Measurements from ENCODE around the gene PNMA6E. TPM values are rescaled to one million over a fixed set of nuclear protein-coding genes. Genes with fewer than 3 reads are reported as not detected.
"Not testable (repeated sequence)": the region's sequence is repeated elsewhere in the genome, so short reads cannot be mapped to it uniquely, and the experiment has no call there.

The PNMA6E gene
- total and polyA plus RNA-seq, 7 experiments from 2014 or later = not detected

DNA sequence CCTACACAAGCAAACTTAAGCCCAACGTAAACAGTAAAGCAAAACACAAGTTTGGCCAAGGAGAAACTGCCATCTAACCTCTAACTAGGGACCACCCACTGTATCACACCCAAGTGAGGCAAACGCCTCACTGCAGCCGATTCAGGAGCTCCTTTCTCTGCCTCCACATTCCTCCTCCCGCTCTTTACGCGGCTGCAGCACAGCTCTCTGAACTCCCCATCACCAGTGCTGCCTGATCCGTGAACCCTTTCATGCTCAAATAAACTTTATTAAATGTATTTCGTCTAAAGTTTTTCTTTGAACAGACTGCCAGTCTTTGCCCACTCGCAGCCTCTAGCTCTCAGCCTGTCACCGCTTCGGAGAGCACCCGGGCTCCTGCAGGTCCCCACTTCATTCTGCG lies 6.5 kb downstream of the PNMA6E start:
- peaks cover 0 to 24% (median 0%) of the 10 kb centered on the region in 7 donors for H3K4me1 Mint-ChIP-seq
- intact Hi-C loops (cut with micrococcal nuclease) = no loop called here
- H3K4me3 Mint-ChIP-seq = no peak overlapping the region
- H3K27me3 ChIP-seq (ENCODE audit: control insufficient read depth in 2 of 2, insufficient read depth in 2 of 2, low read length in 2 of 2) = no peaks in the 10 kb centered on the region
- DNase-seq = no peak
- no peak for ATAC-seq
- CTCF ChIA-PET = no interaction called here
- POLR2A ChIA-PET = no interaction called here
- H3K4me3 ChIP-seq (ENCODE audit: low read length) = no peak overlapping the region
- H3K4me1 ChIP-seq (ENCODE audit: control insufficient read depth in 2 of 2, insufficient read depth in 2 of 2, low read length in 2 of 2) = no peaks in the 10 kb centered on the region
- H3K9me3 ChIP-seq (ENCODE audit: control insufficient read depth in 2 of 3, low read length in 3 of 3) = no peaks in the 10 kb centered on the region
- no peaks in the 10 kb centered on the region for H3K36me3 ChIP-seq (ENCODE audit: control insufficient read depth in 2 of 3, insufficient read depth in 3 of 3, low read length in 3 of 3)
- no peaks in the 10 kb centered on the region for H3K36me3 Mint-ChIP-seq
- no peak overlapping the region for H3K27ac ChIP-seq (ENCODE audit: low read depth, low read length)
- H3K9me3 Mint-ChIP-seq = no peaks in the 10 kb centered on the region
- H3K27ac Mint-ChIP-seq = peak overlapping the region in 2 of 9 donors; percentile 39 to 56
- no peaks in the 10 kb centered on the region for H3K27me3 Mint-ChIP-seq

DNA sequence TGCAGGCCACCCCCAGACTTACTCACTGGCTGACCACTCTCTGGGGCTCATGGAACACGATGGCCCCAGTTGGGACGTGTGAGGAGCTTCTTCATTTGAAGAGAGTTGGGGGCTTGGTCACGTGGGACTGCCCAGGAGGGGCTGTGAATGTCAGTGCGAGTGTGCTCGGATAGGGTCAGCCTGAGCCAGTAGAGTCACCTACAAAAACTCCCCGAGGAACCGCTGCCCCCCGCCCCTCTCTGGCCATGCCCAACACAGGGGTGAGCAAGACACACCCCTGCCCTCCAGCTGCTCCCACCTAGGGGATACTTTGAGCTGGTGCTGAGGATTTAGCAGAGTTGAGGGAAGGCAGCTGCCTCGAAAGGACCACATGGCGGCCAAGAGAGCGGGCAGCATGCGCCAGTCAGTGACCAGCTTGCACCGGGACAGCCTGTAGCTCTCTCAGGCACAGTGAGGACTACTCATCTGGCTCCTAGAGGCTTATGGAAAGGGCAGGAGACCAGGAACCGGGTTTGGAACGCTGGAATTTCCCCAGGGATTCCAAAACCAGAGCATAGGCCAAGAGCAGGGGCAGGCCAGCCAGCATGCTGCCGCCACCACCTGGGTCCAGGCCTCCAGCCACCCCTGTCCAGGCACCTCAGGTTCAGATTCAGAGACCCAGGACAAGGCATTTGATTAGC lies 8.4 kb downstream of the PNMA6E start:
- H3K4me3 ChIP-seq (ENCODE audit: low read length) = no peak overlapping the region
- ChIA-PET POLR2A (no interaction called here), CTCF (interaction anchor here (0.6 kb wide), 1 partner anchor 359 kb away, joined by 3 read pairs; no protein-coding TSS in a partner anchor)
- Mint-ChIP-seq H3K27ac (no peak overlapping the region), H3K4me3 (no peak overlapping the region), H3K36me3 (no peaks in the 10 kb centered on the region), H3K27me3 (no peaks in the 10 kb centered on the region), H3K4me1 (peaks cover 0 to 24% (median 0%) of the 10 kb centered on the region in 7 donors), H3K9me3 (no peaks in the 10 kb centered on the region)
- intact Hi-C loops (cut with micrococcal nuclease) = no loop called here
- DNase-seq (no peak), ATAC-seq (no peak)
- no peaks in the 10 kb centered on the region for H3K4me1 ChIP-seq (ENCODE audit: control insufficient read depth in 2 of 2, insufficient read depth in 2 of 2, low read length in 2 of 2)
- no peaks in the 10 kb centered on the region for H3K27me3 ChIP-seq (ENCODE audit: control insufficient read depth in 2 of 2, insufficient read depth in 2 of 2, low read length in 2 of 2)
- H3K9me3 ChIP-seq (ENCODE audit: control insufficient read depth in 2 of 3, low read length in 3 of 3) = no peaks in the 10 kb centered on the region
- H3K36me3 ChIP-seq (ENCODE audit: control insufficient read depth in 2 of 3, insufficient read depth in 3 of 3, low read length in 3 of 3) = no peaks in the 10 kb centered on the region
- H3K27ac ChIP-seq (ENCODE audit: low read depth, low read length) = no peak overlapping the region

DNA sequence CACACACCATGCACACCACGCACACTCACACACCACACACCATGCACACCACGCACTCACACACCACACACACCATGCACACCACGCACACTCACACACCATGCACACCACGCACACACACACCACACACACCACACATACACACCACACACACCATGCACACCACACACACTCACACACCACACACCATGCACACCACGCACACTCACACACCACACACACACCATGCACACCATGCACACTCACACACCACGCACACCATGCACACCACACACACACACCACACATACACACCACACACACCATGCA lies 11.7 kb downstream of the PNMA6E start:
- H3K4me1 Mint-ChIP-seq; intact Hi-C loops (cut with micrococcal nuclease); H3K27ac ChIP-seq (ENCODE audit: low read depth, low read length); H3K9me3 Mint-ChIP-seq; H3K9me3 ChIP-seq (ENCODE audit: control insufficient read depth in 2 of 3, low read length in 3 of 3); H3K27ac Mint-ChIP-seq; H3K4me3 ChIP-seq (ENCODE audit: low read length); H3K4me3 Mint-ChIP-seq; H3K4me1 ChIP-seq (ENCODE audit: control insufficient read depth in 2 of 2, insufficient read depth in 2 of 2, low read length in 2 of 2); H3K36me3 Mint-ChIP-seq; CTCF ChIA-PET; DNase-seq; H3K27me3 Mint-ChIP-seq; ATAC-seq; POLR2A ChIA-PET; H3K36me3 ChIP-seq (ENCODE audit: control insufficient read depth in 2 of 3, insufficient read depth in 3 of 3, low read length in 3 of 3); H3K27me3 ChIP-seq (ENCODE audit: control insufficient read depth in 2 of 2, insufficient read depth in 2 of 2, low read length in 2 of 2): not testable (repeated sequence)

DNA sequence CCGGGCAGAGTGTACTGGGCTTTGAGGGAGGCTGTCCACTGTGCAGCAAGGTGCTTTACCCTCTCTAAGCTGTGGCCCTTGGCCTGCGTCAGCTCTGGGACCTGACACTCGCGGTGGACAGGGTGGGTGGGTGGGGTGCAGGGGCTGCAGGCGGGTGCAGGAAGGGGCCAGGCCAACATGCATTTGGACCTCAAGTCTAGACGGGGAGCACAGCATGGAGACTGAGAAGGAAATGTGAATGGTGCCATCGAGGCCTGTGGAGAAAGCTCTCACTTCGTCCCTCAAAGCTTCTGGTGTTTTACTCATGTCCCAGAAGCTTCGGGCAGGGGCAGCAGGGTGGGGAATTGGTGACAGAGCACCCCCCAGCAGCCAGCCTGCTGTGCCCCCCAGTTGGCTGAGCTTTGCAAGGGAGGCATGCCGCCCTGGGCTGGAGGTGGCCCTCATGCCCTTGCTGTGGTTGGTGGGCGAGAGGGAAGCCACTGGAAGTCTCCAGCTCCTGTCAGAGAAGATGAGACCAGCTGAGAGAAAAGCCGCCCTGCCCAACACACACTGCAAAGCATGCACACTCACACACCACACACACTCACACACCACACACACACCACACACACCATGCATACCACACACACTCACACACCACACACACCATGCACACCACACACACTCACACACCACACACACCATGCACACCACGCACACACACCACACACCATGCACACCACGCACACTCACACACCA lies 12.3 kb downstream of the PNMA6E start:
- Histone ChIP-seq H3K4me3 (ENCODE audit: low read length) (no peak overlapping the region), H3K27ac (ENCODE audit: low read depth, low read length) (no peak overlapping the region), H3K27me3 (ENCODE audit: control insufficient read depth in 2 of 2, insufficient read depth in 2 of 2, low read length in 2 of 2) (no peaks in the 10 kb centered on the region), H3K4me1 (ENCODE audit: control insufficient read depth in 2 of 2, insufficient read depth in 2 of 2, low read length in 2 of 2) (no peaks in the 10 kb centered on the region), H3K36me3 (ENCODE audit: control insufficient read depth in 2 of 3, insufficient read depth in 3 of 3, low read length in 3 of 3) (no peaks in the 10 kb centered on the region), H3K9me3 (ENCODE audit: control insufficient read depth in 2 of 3, low read length in 3 of 3) (no peaks in the 10 kb centered on the region)
- Mint-ChIP-seq H3K4me3 (no peak overlapping the region), H3K36me3 (no peaks in the 10 kb centered on the region), H3K27me3 (no peaks in the 10 kb centered on the region), H3K9me3 (no peaks in the 10 kb centered on the region), H3K4me1 (peaks cover 0 to 4% (median 0%) of the 10 kb centered on the region in 7 donors), H3K27ac (no peak overlapping the region)
- DNase-seq (no peak), ATAC-seq (no peak)
- intact Hi-C loops (cut with micrococcal nuclease) = no loop called here
- CTCF ChIA-PET = no interaction called here
- POLR2A ChIA-PET = no interaction called here

DNA sequence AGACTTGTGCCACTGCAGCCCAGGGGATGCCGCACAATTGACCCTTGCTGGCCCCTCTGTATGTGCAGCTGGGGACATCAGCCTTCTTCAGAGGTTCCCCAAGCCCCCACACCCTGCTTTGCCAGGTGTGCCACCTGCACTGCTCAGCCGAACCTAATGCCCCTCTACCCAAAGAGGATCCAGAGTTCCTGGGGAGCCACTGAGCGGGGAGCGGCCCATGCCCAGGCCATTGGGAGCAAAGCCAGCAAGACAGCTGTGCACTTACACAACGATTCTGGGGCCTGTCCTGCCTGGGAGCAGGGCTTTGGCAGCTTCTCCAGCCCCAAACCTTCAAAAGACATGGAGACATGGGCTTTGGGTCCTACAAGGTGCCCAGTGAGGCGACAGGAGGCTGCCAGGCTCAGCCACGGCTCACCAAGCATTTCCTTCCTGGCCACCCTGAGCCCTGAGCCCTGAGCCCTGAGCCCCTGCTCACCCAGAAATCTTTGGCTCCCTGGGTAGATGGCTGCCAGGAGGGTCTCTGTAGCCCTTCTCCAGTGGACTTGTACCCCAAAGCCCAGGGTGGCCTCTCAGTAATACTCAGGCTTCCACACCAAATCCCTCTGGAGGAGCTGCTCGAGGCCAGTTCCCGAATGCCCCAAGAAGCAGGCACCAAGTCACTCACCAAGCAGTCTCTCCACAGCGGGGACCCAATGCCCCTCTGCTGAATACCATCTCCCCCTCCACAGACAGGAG lies 13.0 kb downstream of the PNMA6E start:
- Histone ChIP-seq H3K4me3 (ENCODE audit: low read length) (no peak overlapping the region), H3K9me3 (ENCODE audit: control insufficient read depth in 2 of 3, low read length in 3 of 3) (no peaks in the 10 kb centered on the region), H3K27me3 (ENCODE audit: control insufficient read depth in 2 of 2, insufficient read depth in 2 of 2, low read length in 2 of 2) (no peaks in the 10 kb centered on the region), H3K4me1 (ENCODE audit: control insufficient read depth in 2 of 2, insufficient read depth in 2 of 2, low read length in 2 of 2) (no peaks in the 10 kb centered on the region), H3K36me3 (ENCODE audit: control insufficient read depth in 2 of 3, insufficient read depth in 3 of 3, low read length in 3 of 3) (no peaks in the 10 kb centered on the region), H3K27ac (ENCODE audit: low read depth, low read length) (no peak overlapping the region)
- H3K36me3 Mint-ChIP-seq = no peaks in the 10 kb centered on the region
- POLR2A ChIA-PET = no interaction called here
- no peak for DNase-seq
- H3K4me3 Mint-ChIP-seq = no peak overlapping the region
- intact Hi-C loops (cut with micrococcal nuclease) = no loop called here
- H3K9me3 Mint-ChIP-seq = no peaks in the 10 kb centered on the region
- ATAC-seq = no peak
- CTCF ChIA-PET = interaction anchor here (0.6 kb wide), 1 partner anchor 68 kb away, joined by 7 read pairs; no protein-coding TSS in a partner anchor
- peaks cover 0 to 4% (median 0%) of the 10 kb centered on the region in 7 donors for H3K4me1 Mint-ChIP-seq
- H3K27me3 Mint-ChIP-seq = no peaks in the 10 kb centered on the region
- H3K27ac Mint-ChIP-seq = no peak overlapping the region

DNA sequence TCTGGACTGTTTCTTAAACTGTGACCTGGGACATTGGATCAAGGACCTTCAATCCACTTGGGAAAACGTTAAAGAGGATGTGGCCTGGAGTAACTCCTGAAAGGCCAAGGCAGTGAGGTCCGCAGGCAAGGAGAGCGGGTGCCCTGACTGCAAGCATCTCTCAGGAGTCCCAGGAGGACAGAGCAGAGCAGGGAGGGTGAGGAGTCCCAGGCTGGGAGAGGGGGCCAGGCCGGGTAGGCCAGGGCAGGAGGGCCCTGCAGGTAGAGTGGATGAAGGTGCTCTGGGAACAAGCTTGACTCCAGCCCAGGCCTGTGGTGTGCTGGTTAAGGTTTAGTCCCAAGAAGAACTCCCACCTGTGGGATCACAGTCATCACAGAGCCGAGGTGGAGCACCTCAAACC lies 13.8 kb downstream of the PNMA6E start:
- intact Hi-C loops (cut with micrococcal nuclease) = no loop called here
- ChIA-PET POLR2A (no interaction called here), CTCF (interaction anchor here (0.6 kb wide), 1 partner anchor 68 kb away, joined by 7 read pairs; no protein-coding TSS in a partner anchor)
- no peak for ATAC-seq
- Mint-ChIP-seq H3K27ac (no peak overlapping the region), H3K4me1 (peaks cover 0 to 4% (median 0%) of the 10 kb centered on the region in 7 donors), H3K4me3 (no peak overlapping the region), H3K36me3 (no peaks in the 10 kb centered on the region), H3K9me3 (no peaks in the 10 kb centered on the region), H3K27me3 (no peaks in the 10 kb centered on the region)
- Histone ChIP-seq H3K9me3 (ENCODE audit: control insufficient read depth in 2 of 3, low read length in 3 of 3) (no peaks in the 10 kb centered on the region), H3K4me3 (ENCODE audit: low read length) (no peak overlapping the region), H3K36me3 (ENCODE audit: control insufficient read depth in 2 of 3, insufficient read depth in 3 of 3, low read length in 3 of 3) (no peaks in the 10 kb centered on the region), H3K4me1 (ENCODE audit: control insufficient read depth in 2 of 2, insufficient read depth in 2 of 2, low read length in 2 of 2) (no peaks in the 10 kb centered on the region), H3K27ac (ENCODE audit: low read depth, low read length) (no peak overlapping the region), H3K27me3 (ENCODE audit: control insufficient read depth in 2 of 2, insufficient read depth in 2 of 2, low read length in 2 of 2) (no peaks in the 10 kb centered on the region)
- DNase-seq = no peak
